Erythroblast (primary cell): ENCODE measurements around the gene SLC1A7.

Experiments
- GATA1 ChIP-seq: IDR thresholded peaks from 2 replicates; pipeline ENCODE4 v1.6.1; 2011; ENCODE audit warnings: low read depth, mild to moderate bottlenecking, control low read depth, low read length, moderate library complexity
- POLR2A ChIP-seq: IDR thresholded peaks from 2 replicates; pipeline ENCODE4 v1.6.1; 2011; ENCODE audit warnings: mild to moderate bottlenecking, low read length

- TF ChIP-seq POLR2A: no peak
- no peak for TF ChIP-seq GATA1
Measured at GRCh38 chr1:53114090-53114489, 28.3 kb downstream of the SLC1A7 start.
